NCI-H2227 (cell line): ENCODE data around the gene PRSS50.

Experiments
- DNase-seq: peaks from one replicate; lab custom pipeline; 2025; ENCODE audit not compliant: unreplicated experiment; lab: John Stamatoyannopoulos, UW

Gene PRSS50

GRCh38 chr3:46671541-46672348 is 45.9 kb downstream of the PRSS50 start:
- DNase-seq, result no peak

- no peak for DNase-seq
Observed at GRCh38 chr3:46670891-46671427, 46.7 kb downstream of the PRSS50 start.

GRCh38 chr3:46670000-46670890 is 47.4 kb downstream of the PRSS50 start:
- DNase-seq, result no peak

- no peak for DNase-seq
Observed at GRCh38 chr3:46669191-46669999, 48.3 kb downstream of the PRSS50 start.

- no peak for DNase-seq
Observed at GRCh38 chr3:46668591-46668990, 49.1 kb downstream of the PRSS50 start.

GRCh38 chr3:46668116-46668515 is 49.6 kb downstream of the PRSS50 start:
- no peak for DNase-seq

GRCh38 chr3:46667657-46668056 is 50.0 kb downstream of the PRSS50 start:
- no peak for DNase-seq

- DNase-seq, result no peak
Observed at GRCh38 chr3:46667061-46667621, 50.5 kb downstream of the PRSS50 start.

GRCh38 chr3:46666453-46666845 is 51.2 kb downstream of the PRSS50 start:
- no peak for DNase-seq

- DNase-seq, result no peak
Observed at GRCh38 chr3:46665763-46666452, 51.8 kb downstream of the PRSS50 start.

GRCh38 chr3:46664971-46665762 is 52.5 kb downstream of the PRSS50 start:
- DNase-seq, result no peak

GRCh38 chr3:46664188-46664970 is 53.3 kb downstream of the PRSS50 start:
- DNase-seq, result no peak

- peak; percentile 86 for DNase-seq
Observed at GRCh38 chr3:46663591-46664135, 54.0 kb downstream of the PRSS50 start.

GRCh38 chr3:46662771-46663551 is 54.7 kb downstream of the PRSS50 start:
- DNase-seq, result peak; percentile 16
